Measurements from ENCODE around the gene IBA57.

The IBA57 gene

DNA sequence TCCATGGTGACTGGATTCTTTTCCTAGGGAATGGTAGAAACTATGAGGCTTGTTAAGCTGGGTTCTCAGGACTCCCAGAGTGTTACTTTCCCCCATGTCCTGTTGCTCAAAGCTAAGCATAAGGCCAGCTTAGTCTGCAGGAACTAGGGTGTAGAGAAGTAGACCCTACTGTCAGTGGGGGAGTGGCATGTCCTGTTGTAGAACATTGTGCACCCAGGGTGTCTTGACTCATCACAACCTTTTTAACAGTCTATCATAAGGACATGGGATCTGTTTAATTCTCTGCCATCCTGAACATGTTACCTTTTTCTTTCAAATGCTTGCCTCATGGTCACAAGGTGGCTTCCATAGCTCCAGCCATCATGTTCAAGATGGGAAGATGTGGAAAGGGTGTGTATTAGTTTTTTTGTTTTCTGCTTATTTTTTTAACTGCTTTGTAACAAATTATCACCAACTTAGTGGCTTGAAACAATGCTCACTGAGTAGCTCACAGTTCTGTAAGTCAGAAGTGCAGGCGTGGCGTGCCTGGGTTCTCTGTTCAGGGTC is 59.6 kb downstream of the IBA57 start:
- Histone ChIP-seq H2BK12ac (ENCODE audit: low read length in 2 of 2) (no peak overlapping the region), H3K4me3 (ENCODE audit: insufficient read depth in 1 of 2, low read depth in 1 of 2, low read length in 2 of 2) (no peak overlapping the region), H3K4me1 (ENCODE audit: control insufficient read depth, insufficient read depth, low read depth, low read length) (peaks cover 11% of the 10 kb centered on the region), H3K9ac (ENCODE audit: low read length) (no peak overlapping the region), H3K27ac (ENCODE audit: low read length, poor library complexity, severe bottlenecking) (no peak overlapping the region), H3K4me2 (ENCODE audit: low read length, poor library complexity, severe bottlenecking) (no peak overlapping the region), H2BK15ac (ENCODE audit: low read depth, poor library complexity, severe bottlenecking) (no peak overlapping the region), H3K79me1 (replicated peaks; ENCODE audit: low read length, poor library complexity, severe bottlenecking) (peaks cover 5% of the 10 kb centered on the region), H3K4ac (ENCODE audit: low read depth in 1 of 2, low read length in 2 of 2) (no peak overlapping the region), H2BK5ac (ENCODE audit: low read depth, low read length, poor library complexity, severe bottlenecking) (no peak overlapping the region), H2AK5ac (ENCODE audit: low read length, severe bottlenecking) (no peak overlapping the region), H3K23ac (ENCODE audit: low read length in 2 of 2) (no peak overlapping the region), H3K18ac (ENCODE audit: low read depth in 1 of 2, low read length in 2 of 2) (no peak overlapping the region), H3K9me3 (ENCODE audit: control insufficient read depth, low read length) (peaks cover 18% of the 10 kb centered on the region), H3K27me3 (ENCODE audit: control insufficient read depth in 1 of 2, insufficient read depth in 1 of 2, low read length in 2 of 2) (peaks cover 0 to 10% of the 10 kb centered on the region in 2 experiments), H3K36me3 (ENCODE audit: control insufficient read depth in 1 of 2, insufficient read depth in 2 of 2, low read depth in 1 of 2, low read length in 2 of 2) (peaks cover 0 to 30% of the 10 kb centered on the region in 2 experiments), H2BK120ac (ENCODE audit: low read depth, low read length) (no peak overlapping the region), H3K14ac (ENCODE audit: low read length in 2 of 2) (no peak overlapping the region), H4K91ac (ENCODE audit: low read length) (no peak overlapping the region), H2AFZ (ENCODE audit: low read depth, low read length) (no peak overlapping the region), H4K8ac (ENCODE audit: low read length) (no peak overlapping the region)
- WGBS: 83% methylated on average over 2 of the region's 2 CpGs
- DNase-seq: no peak

DNA sequence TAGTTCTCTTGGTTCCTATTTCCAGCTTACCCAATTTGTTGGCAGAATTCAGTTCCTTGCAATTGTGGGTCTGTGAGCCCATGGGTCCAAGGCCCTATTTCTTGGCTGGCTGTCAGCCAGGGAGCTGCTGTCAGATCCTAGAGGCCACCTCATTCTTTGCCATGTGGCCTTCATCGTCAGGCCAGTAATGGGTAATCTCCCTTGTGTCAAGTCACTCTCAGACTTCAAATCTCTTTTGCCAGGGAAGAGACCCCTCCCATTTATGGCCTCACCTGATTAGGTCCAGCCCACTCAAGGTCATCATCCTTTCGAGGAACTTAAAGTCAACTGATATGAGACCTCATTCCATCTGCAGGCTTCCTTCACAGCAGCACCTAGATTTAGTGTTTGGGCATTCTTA is 60.1 kb downstream of the IBA57 start:
- Histone ChIP-seq H4K91ac (ENCODE audit: low read length) (no peak overlapping the region), H3K9ac (ENCODE audit: low read length) (no peak overlapping the region), H4K8ac (ENCODE audit: low read length) (no peak overlapping the region), H3K27ac (ENCODE audit: low read length, poor library complexity, severe bottlenecking) (no peak overlapping the region), H2BK5ac (ENCODE audit: low read depth, low read length, poor library complexity, severe bottlenecking) (no peak overlapping the region), H3K4me2 (ENCODE audit: low read length, poor library complexity, severe bottlenecking) (no peak overlapping the region), H3K4me3 (ENCODE audit: insufficient read depth in 1 of 2, low read depth in 1 of 2, low read length in 2 of 2) (no peak overlapping the region), H2AK5ac (ENCODE audit: low read length, severe bottlenecking) (no peak overlapping the region), H2BK12ac (ENCODE audit: low read length in 2 of 2) (no peak overlapping the region), H3K4me1 (ENCODE audit: control insufficient read depth, insufficient read depth, low read depth, low read length) (peaks cover 11% of the 10 kb centered on the region), H3K36me3 (ENCODE audit: control insufficient read depth in 1 of 2, insufficient read depth in 2 of 2, low read depth in 1 of 2, low read length in 2 of 2) (peaks cover 0 to 26% of the 10 kb centered on the region in 2 experiments), H3K9me3 (ENCODE audit: control insufficient read depth, low read length) (peaks cover 18% of the 10 kb centered on the region), H3K23ac (ENCODE audit: low read length in 2 of 2) (no peak overlapping the region), H3K79me1 (replicated peaks; ENCODE audit: low read length, poor library complexity, severe bottlenecking) (peaks cover 5% of the 10 kb centered on the region), H3K14ac (ENCODE audit: low read length in 2 of 2) (no peak overlapping the region), H2BK15ac (ENCODE audit: low read depth, poor library complexity, severe bottlenecking) (no peak overlapping the region), H2BK120ac (ENCODE audit: low read depth, low read length) (no peak overlapping the region), H3K18ac (ENCODE audit: low read depth in 1 of 2, low read length in 2 of 2) (no peak overlapping the region), H3K27me3 (ENCODE audit: control insufficient read depth in 1 of 2, insufficient read depth in 1 of 2, low read length in 2 of 2) (peaks cover 0 to 6% of the 10 kb centered on the region in 2 experiments), H3K4ac (ENCODE audit: low read depth in 1 of 2, low read length in 2 of 2) (no peak overlapping the region), H2AFZ (ENCODE audit: low read depth, low read length) (no peak overlapping the region)
- no peak for DNase-seq
- 79% methylated on average over 2 of the region's 2 CpGs for WGBS

DNA sequence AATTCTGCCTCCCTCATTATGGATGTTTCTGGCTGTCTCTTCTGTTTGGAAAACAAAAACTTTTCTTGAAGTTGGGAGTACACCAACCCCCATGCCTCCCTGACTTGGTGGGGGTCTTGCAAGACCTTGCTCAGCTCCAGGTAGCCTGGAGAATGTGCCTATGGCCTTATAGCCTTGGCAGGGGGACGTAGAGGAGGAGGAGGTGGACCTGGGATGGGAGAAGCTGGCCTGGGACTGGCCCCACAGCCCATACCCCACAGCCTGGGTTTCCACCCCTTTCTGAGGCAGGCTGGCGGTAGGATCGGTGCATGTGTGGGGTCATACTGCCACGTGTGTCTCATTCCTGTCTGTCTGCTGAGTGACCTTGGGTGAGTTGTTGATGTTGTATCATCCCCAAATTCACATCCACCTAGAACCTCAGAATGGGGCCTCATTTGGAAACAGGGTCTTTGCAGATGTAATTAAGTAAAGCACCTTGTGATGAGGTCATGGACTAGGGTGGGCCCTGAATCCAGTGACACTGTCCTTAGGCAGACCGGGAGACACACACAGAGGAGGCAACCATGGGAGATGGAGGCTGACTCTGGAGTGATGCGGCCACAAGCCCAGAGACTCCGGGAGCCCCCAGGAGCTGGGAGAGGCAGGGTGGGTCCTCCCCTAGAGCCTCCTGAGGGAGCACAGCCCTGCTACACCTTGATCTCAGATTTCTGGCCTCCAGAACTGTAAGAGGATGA is 60.7 kb downstream of the IBA57 start:
- H3K9me3 ChIP-seq (ENCODE audit: control insufficient read depth, low read length): peaks cover 18% of the 10 kb centered on the region
- no peak overlapping the region for H2BK5ac ChIP-seq (ENCODE audit: low read depth, low read length, poor library complexity, severe bottlenecking)
- DNase-seq: no peak
- H2AK5ac ChIP-seq (ENCODE audit: low read length, severe bottlenecking): no peak overlapping the region
- H4K91ac ChIP-seq (ENCODE audit: low read length): peak overlapping the region; percentile 40
- no peak overlapping the region for H3K4me3 ChIP-seq (ENCODE audit: insufficient read depth in 1 of 2, low read depth in 1 of 2, low read length in 2 of 2)
- no peak overlapping the region for H4K8ac ChIP-seq (ENCODE audit: low read length)
- H3K9ac ChIP-seq (ENCODE audit: low read length): no peak overlapping the region
- H2AFZ ChIP-seq (ENCODE audit: low read depth, low read length): no peak overlapping the region
- peaks cover 0 to 6% of the 10 kb centered on the region in 2 experiments for H3K27me3 ChIP-seq (ENCODE audit: control insufficient read depth in 1 of 2, insufficient read depth in 1 of 2, low read length in 2 of 2)
- 97% methylated on average over 4 of the region's 7 CpGs for WGBS
- H2BK120ac ChIP-seq (ENCODE audit: low read depth, low read length): no peak overlapping the region
- H3K79me1 ChIP-seq (replicated peaks; ENCODE audit: low read length, poor library complexity, severe bottlenecking): peaks cover 5% of the 10 kb centered on the region
- H3K4ac ChIP-seq (ENCODE audit: low read depth in 1 of 2, low read length in 2 of 2): no peak overlapping the region
- H3K27ac ChIP-seq (ENCODE audit: low read length, poor library complexity, severe bottlenecking): no peak overlapping the region
- no peak overlapping the region for H2BK12ac ChIP-seq (ENCODE audit: low read length in 2 of 2)
- H3K14ac ChIP-seq (ENCODE audit: low read length in 2 of 2): no peak overlapping the region
- H3K18ac ChIP-seq (ENCODE audit: low read depth in 1 of 2, low read length in 2 of 2): no peak overlapping the region
- H3K4me1 ChIP-seq (ENCODE audit: control insufficient read depth, insufficient read depth, low read depth, low read length): peaks cover 11% of the 10 kb centered on the region
- H2BK15ac ChIP-seq (ENCODE audit: low read depth, poor library complexity, severe bottlenecking): no peak overlapping the region
- no peak overlapping the region for H3K23ac ChIP-seq (ENCODE audit: low read length in 2 of 2)
- no peak overlapping the region for H3K4me2 ChIP-seq (ENCODE audit: low read length, poor library complexity, severe bottlenecking)
- H3K36me3 ChIP-seq (ENCODE audit: control insufficient read depth in 1 of 2, insufficient read depth in 2 of 2, low read depth in 1 of 2, low read length in 2 of 2): peaks cover 0 to 26% of the 10 kb centered on the region in 2 experiments

DNA sequence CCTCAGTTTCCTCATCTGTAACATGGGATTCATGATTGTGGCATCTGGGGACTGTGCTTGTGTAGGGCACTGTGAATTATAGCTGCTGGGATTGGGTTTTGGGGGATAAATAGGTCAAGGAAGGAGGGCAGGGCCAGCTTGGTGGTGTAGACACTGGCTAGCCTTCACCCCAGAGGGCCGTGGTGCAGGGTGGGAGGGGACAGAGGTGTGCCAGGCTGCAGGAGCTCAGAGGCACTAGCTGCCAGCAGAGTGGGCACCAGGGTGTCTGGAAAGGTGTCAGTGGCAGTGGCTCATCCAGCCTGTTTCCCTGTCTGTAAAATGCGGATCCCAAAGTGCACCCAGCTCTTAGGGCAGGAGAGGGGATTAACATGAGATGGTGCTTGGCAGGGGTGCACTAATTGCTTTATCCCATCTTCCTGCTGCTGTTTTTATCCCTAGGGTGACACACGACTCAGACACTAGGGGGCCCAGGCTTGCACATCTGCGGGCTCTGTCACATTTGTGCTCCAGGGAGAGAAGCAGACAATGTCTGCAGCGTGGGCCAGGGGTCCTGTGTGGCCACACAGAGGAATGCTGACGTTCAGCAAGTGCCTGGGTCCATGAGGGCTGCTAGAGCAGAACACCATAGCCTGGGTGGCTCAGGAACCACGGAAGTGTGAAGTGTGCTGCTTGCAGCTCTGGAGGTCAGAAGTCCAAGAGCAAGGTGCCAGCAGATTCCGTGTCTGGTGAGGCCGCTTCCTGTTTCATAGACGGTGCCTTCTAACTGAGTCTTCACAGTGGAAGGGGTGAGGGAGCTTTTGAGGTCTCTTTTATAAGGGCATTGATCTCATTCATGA is 61.6 kb downstream of the IBA57 start:
- peaks cover 7% of the 10 kb centered on the region for H3K79me1 ChIP-seq (replicated peaks; ENCODE audit: low read length, poor library complexity, severe bottlenecking)
- H2AK5ac ChIP-seq (ENCODE audit: low read length, severe bottlenecking): no peak overlapping the region
- peak overlapping the region; percentile 18 for H4K91ac ChIP-seq (ENCODE audit: low read length)
- no peak overlapping the region for H3K27ac ChIP-seq (ENCODE audit: low read length, poor library complexity, severe bottlenecking)
- H3K4ac ChIP-seq (ENCODE audit: low read depth in 1 of 2, low read length in 2 of 2): no peak overlapping the region
- no peak overlapping the region for H2AFZ ChIP-seq (ENCODE audit: low read depth, low read length)
- H3K36me3 ChIP-seq (ENCODE audit: control insufficient read depth in 1 of 2, insufficient read depth in 2 of 2, low read depth in 1 of 2, low read length in 2 of 2): peaks cover 0 to 26% of the 10 kb centered on the region in 2 experiments
- no peak overlapping the region for H2BK5ac ChIP-seq (ENCODE audit: low read depth, low read length, poor library complexity, severe bottlenecking)
- H2BK12ac ChIP-seq (ENCODE audit: low read length in 2 of 2): peak overlapping the region in 1 of 2 experiments; percentile 37
- H2BK120ac ChIP-seq (ENCODE audit: low read depth, low read length): no peak overlapping the region
- DNase-seq: peak; percentile 68
- no peak overlapping the region for H3K4me2 ChIP-seq (ENCODE audit: low read length, poor library complexity, severe bottlenecking)
- no peak overlapping the region for H3K9ac ChIP-seq (ENCODE audit: low read length)
- H3K4me3 ChIP-seq (ENCODE audit: insufficient read depth in 1 of 2, low read depth in 1 of 2, low read length in 2 of 2): no peak overlapping the region
- H4K8ac ChIP-seq (ENCODE audit: low read length): no peak overlapping the region
- H3K14ac ChIP-seq (ENCODE audit: low read length in 2 of 2): peak overlapping the region in 1 of 2 experiments; percentile 66
- peaks cover 18% of the 10 kb centered on the region for H3K9me3 ChIP-seq (ENCODE audit: control insufficient read depth, low read length)
- no peak overlapping the region for H3K23ac ChIP-seq (ENCODE audit: low read length in 2 of 2)
- H3K27me3 ChIP-seq (ENCODE audit: control insufficient read depth in 1 of 2, insufficient read depth in 1 of 2, low read length in 2 of 2): peaks cover 0 to 6% of the 10 kb centered on the region in 2 experiments
- peaks cover 11% of the 10 kb centered on the region for H3K4me1 ChIP-seq (ENCODE audit: control insufficient read depth, insufficient read depth, low read depth, low read length)
- H2BK15ac ChIP-seq (ENCODE audit: low read depth, poor library complexity, severe bottlenecking): no peak overlapping the region
- H3K18ac ChIP-seq (ENCODE audit: low read depth in 1 of 2, low read length in 2 of 2): peak overlapping the region in 1 of 2 experiments; percentile 74
- WGBS: 66% methylated on average over 10 of the region's 10 CpGs

Data from mesenchymal stem cell (in vitro differentiated cells and primary cell).